ENCODE measurements around the gene CNBD2.
"Not testable (repeated sequence)": the region's sequence is repeated elsewhere in the genome, so short reads cannot be mapped to it uniquely, and the experiment has no call there.

The CNBD2 gene

GRCh38 chr20:36079984-36080383 lies 111.6 kb downstream of the CNBD2 start:
- H3K27ac Mint-ChIP-seq, H3K4me3 Mint-ChIP-seq, H3K9me3 Mint-ChIP-seq, H3K36me3 Mint-ChIP-seq, ATAC-seq: not testable (repeated sequence)
- Mint-ChIP-seq H3K4me1 (peaks cover 13% of the 10 kb centered on the region), H3K27me3 (peaks cover 28% of the 10 kb centered on the region)

All from stimulated activated memory B cell treated with anti-CD40 and anti-IgM and Interleukin-4, amounts not matched to agents 10 μg/mL and 1 μg/mL and 100 μg/mL, for 72 hours (primary cell).